GM19025 (cell line): ENCODE results near the gene PRELID3B.

Source experiments
- ATAC-seq: cut with Tn5 transposase; IDR thresholded peaks from one replicate; pipeline ENCODE4 v1.9.1; 2021; ENCODE audit warnings: mild to moderate bottlenecking, low read depth, moderate library complexity; ENCODE audit not compliant: unreplicated experiment

The PRELID3B gene

GRCh38 chr20:59027741-59028320 is 14.8 kb downstream of the PRELID3B start:
- no peak for ATAC-seq

GRCh38 chr20:59026904-59027740 is 15.5 kb downstream of the PRELID3B start:
- no peak for ATAC-seq

GRCh38 chr20:59025511-59025910 is 17.1 kb downstream of the PRELID3B start:
- ATAC-seq: no peak

GRCh38 chr20:59025086-59025485 is 17.5 kb downstream of the PRELID3B start:
- ATAC-seq: no peak

GRCh38 chr20:59024111-59024530 is 18.5 kb downstream of the PRELID3B start:
- ATAC-seq: no peak

- no peak for ATAC-seq
Measured at GRCh38 chr20:59023616-59024015, 19.0 kb downstream of the PRELID3B start.

GRCh38 chr20:59022754-59023153 is 19.8 kb downstream of the PRELID3B start:
- ATAC-seq: no peak

- no peak for ATAC-seq
Measured at GRCh38 chr20:59020938-59021551, 21.5 kb downstream of the PRELID3B start.

- ATAC-seq: no peak
Measured at GRCh38 chr20:59019217-59019616, 23.4 kb downstream of the PRELID3B start, which contains the start of gene TUBB1. TUBB1 (plus strand) TSS chr20:59019429; CDS start chr20:59019523, 94 bp downstream.

- ATAC-seq: no peak
Measured at GRCh38 chr20:59018817-59019216, 23.8 kb downstream of the PRELID3B start.

- ATAC-seq: no peak
Measured at GRCh38 chr20:59017493-59018231, 24.9 kb downstream of the PRELID3B start.

- ATAC-seq: no peak
Measured at GRCh38 chr20:59016795-59017492, 25.6 kb downstream of the PRELID3B start.

- no peak for ATAC-seq
Measured at GRCh38 chr20:59015812-59016711, 26.5 kb downstream of the PRELID3B start.

GRCh38 chr20:59015411-59015810 is 27.2 kb downstream of the PRELID3B start:
- ATAC-seq: no peak

- ATAC-seq: no peak
Measured at GRCh38 chr20:59014680-59015389, 27.8 kb downstream of the PRELID3B start.

GRCh38 chr20:59013959-59014608 is 28.5 kb downstream of the PRELID3B start:
- no peak for ATAC-seq

- no peak for ATAC-seq
Measured at GRCh38 chr20:59013031-59013951, 29.3 kb downstream of the PRELID3B start.
